ENCODE measurements around the gene FOXK2. TPM values are rescaled to one million over a fixed set of nuclear protein-coding genes. Genes with fewer than 3 reads are reported as not detected.

FOXK2 gene
- total RNA-seq, 1 experiment from 2014 or later = 57.7 TPM

DNA sequence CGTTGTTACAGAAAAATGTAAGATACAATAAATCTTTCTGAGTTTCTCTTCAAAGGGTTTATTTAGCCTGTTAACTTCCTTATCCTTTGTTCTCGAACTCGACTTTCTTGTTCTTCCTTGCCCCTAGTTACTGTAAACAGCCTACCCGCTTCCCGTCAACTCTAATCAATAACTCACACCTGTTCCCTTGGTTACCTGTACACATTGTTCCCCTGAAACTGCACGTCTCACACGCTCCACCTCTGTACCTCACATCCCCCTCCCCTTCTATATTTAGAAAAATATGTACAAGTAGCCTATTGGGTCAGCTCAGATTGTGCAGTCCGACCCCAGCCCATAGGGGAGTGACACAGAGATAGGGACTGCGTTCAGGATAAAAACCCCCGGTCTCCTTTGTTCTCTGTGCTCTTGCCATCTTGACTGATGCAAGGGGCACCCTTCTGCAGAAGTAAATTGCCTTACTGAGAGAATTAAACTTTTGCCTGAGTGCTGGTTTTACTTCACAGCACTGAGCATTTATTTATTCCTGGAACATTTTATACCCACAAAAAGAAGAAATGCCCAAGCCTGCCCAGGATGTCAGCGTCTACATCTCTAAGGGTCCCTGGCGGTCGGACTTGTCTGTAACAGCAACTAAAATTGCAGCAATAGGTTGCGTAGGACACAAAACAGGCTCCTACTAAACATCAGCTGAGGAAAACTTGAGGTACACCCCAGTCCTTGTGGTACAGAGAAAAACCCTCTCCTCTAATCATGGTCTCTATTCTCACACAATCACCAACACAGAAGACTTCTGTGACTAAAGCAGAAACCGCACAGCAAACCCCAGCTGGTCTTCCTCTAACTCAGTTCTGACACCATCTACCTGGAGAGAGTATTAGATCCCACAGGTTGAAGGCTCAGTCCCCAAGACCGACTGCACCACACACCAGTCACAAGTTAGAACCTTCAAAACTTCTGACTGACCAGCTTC, 117.4 kb downstream of the FOXK2 start:
- Mint-ChIP-seq H3K9me3 (no peaks in the 10 kb centered on the region), H3K36me3 (peaks cover 33% of the 10 kb centered on the region), H3K4me1 (0 out of 2 replicates have a peak, but pooled peaks cover 4% of the 10 kb centered on the region), H3K27ac (peak overlapping the region; percentile 46), H3K27me3 (ENCODE audit: low read depth) (no peaks in the 10 kb centered on the region), H3K4me3 (no peak overlapping the region)
- ATAC-seq = no peak
- DNase-seq (ENCODE audit: low spot score) = no peak
- TF ChIP-seq RORB (CRISPR knock-in tag; IDR thresholded peaks at IDR 0.05) (no peak), MYBL2 (CRISPR knock-in tag; IDR thresholded peaks at IDR 0.05) (no peak), MLX (CRISPR knock-in tag; IDR thresholded peaks at IDR 0.05) (no peak), ATF1 (CRISPR knock-in tag; IDR thresholded peaks at IDR 0.05) (no peak), EMX1 (CRISPR knock-in tag; IDR thresholded peaks at IDR 0.05) (no peak), ESRRA (CRISPR knock-in tag; IDR thresholded peaks at IDR 0.05; ENCODE audit: borderline replicate concordance) (no peak), TEAD4 (CRISPR knock-in tag; IDR thresholded peaks at IDR 0.05) (no peak), TEAD1 (CRISPR knock-in tag; IDR thresholded peaks at IDR 0.05) (no peak), IRF1 (CRISPR knock-in tag; IDR thresholded peaks at IDR 0.05) (no peak), CREM (CRISPR knock-in tag; IDR thresholded peaks at IDR 0.05) (no peak), SMAD3 (CRISPR knock-in tag; IDR thresholded peaks at IDR 0.05; ENCODE audit: borderline replicate concordance) (no peak), TP53 (CRISPR knock-in tag; IDR thresholded peaks at IDR 0.05) (no peak), ATF3 (CRISPR knock-in tag; conservative IDR thresholded peaks at IDR 0.05) (no peak), ARID4B (CRISPR knock-in tag; IDR thresholded peaks at IDR 0.05; ENCODE audit: borderline replicate concordance) (no peak), CBFB (CRISPR knock-in tag; IDR thresholded peaks at IDR 0.05; ENCODE audit: low read depth) (no peak)
- TF ChIP-seq, protein P1, sequence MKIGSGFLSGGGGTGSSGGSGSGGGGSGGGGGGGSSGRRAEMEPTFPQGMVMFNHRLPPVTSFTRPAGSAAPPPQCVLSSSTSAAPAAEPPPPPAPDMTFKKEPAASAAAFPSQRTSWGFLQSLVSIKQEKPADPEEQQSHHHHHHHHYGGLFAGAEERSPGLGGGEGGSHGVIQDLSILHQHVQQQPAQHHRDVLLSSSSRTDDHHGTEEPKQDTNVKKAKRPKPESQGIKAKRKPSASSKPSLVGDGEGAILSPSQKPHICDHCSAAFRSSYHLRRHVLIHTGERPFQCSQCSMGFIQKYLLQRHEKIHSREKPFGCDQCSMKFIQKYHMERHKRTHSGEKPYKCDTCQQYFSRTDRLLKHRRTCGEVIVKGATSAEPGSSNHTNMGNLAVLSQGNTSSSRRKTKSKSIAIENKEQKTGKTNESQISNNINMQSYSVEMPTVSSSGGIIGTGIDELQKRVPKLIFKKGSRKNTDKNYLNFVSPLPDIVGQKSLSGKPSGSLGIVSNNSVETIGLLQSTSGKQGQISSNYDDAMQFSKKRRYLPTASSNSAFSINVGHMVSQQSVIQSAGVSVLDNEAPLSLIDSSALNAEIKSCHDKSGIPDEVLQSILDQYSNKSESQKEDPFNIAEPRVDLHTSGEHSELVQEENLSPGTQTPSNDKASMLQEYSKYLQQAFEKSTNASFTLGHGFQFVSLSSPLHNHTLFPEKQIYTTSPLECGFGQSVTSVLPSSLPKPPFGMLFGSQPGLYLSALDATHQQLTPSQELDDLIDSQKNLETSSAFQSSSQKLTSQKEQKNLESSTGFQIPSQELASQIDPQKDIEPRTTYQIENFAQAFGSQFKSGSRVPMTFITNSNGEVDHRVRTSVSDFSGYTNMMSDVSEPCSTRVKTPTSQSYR (CRISPR knock-in tag; IDR thresholded peaks at IDR 0.05) = no peak
- TF ChIP-seq, protein P2, sequence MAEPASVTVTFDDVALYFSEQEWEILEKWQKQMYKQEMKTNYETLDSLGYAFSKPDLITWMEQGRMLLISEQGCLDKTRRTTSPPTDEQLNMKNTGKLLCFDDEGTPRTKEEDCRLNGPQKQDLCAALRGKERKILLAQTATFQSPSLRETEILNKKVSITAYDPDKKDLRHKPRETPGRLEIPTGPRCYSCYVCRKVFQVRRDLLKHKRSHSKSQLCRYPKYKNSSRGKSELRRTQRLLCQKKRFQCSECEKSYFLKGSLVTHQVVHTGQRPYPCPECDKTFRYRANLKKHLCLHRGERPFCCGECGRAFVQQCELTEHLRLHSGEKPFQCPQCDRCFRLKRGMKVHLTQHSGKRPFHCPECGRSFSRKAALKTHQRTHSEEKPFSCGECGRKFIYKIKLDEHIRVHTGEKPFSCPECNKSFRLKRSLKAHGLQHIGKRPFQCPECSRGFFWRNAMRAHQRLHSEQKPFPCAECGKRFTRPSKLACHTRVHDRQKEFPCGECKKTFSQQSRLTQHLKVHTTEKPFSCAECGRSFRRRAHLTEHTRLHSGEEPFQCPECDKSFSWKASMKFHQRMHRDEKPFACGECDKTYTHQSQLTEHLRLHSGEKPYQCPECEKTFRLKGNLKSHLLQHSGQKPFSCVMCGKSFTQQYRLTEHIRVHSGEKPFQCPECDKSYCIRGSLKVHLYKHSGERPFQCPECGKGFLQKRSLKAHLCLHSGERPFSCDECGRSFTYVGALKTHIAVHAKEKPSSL (CRISPR knock-in tag; conservative IDR thresholded peaks at IDR 0.05) = no peak
- CTCF ChIA-PET = no interaction called here
- POLR2A ChIA-PET = interaction anchor here (0.5 kb wide), 1 partner anchor 38 kb away, joined by 3 read pairs; no protein-coding TSS in a partner anchor

Data from WTC11 (cell line).